HepG2 (cell line): ENCODE measurements around the gene RER1. TPM values are rescaled to one million over a fixed set of nuclear protein-coding genes. Genes with fewer than 3 reads are reported as not detected.
A peak's percentile ranks its signal among the peaks of the same experiment; 100 is the strongest.

Experiments
- ARNTL ChIP-seq: sonication (generic); formaldehyde crosslinking; IDR thresholded peaks from 2 replicates; pipeline ENCODE4 v1.4.0; 2020; ENCODE audit warnings: mild to moderate bottlenecking, missing genetic modification reagents
- CAMTA2 ChIP-seq: sonication (generic); formaldehyde crosslinking; IDR thresholded peaks from 2 replicates; pipeline ENCODE4 v1.4.0; 2020; ENCODE audit warnings: mild to moderate bottlenecking, missing genetic modification reagents, borderline replicate concordance
- CBX5 ChIP-seq: sonication (generic); formaldehyde crosslinking; IDR thresholded peaks from 2 replicates; pipeline ENCODE4 v1.4.0; 2020; ENCODE audit warnings: missing genetic modification reagents, borderline replicate concordance
- FIP1L1 ChIP-seq: fragments of 200-400 bp; formaldehyde crosslinking; IDR thresholded peaks from 2 replicates; pipeline ENCODE4 v1.6.1; 2018; ENCODE audit warnings: low read depth, mild to moderate bottlenecking, low read length, moderate library complexity, borderline replicate concordance; ENCODE audit not compliant: insufficient read depth
- JUNB ChIP-seq: sonication (generic); formaldehyde crosslinking; IDR thresholded peaks from 2 replicates; pipeline ENCODE4 v1.8.0; 2022; ENCODE audit warnings: missing genetic modification reagents, mild to moderate bottlenecking, borderline replicate concordance
- NR2F6 ChIP-seq, 2 experiments: IDR thresholded peaks; 2 replicates each; pipeline ENCODE4 v1.6.1; 2016; ENCODE audit warnings: antibody characterized with exemption in 1 of 2, mild to moderate bottlenecking in 1 of 2
- SSRP1 ChIP-seq: IDR thresholded peaks from 2 replicates; pipeline ENCODE4 v1.6.1; 2016; ENCODE audit warnings: control low read depth
- TEAD2 ChIP-seq: sonication (generic); formaldehyde crosslinking; IDR thresholded peaks from 2 replicates; pipeline ENCODE4 v1.9.0; 2021; ENCODE audit warnings: missing genetic modification reagents
- TMF1 ChIP-seq: sonication (generic); formaldehyde crosslinking; IDR thresholded peaks from 2 replicates; pipeline ENCODE4 v1.8.1; 2022; ENCODE audit warnings: low read depth, missing genetic modification reagents
- ZFYVE20 ChIP-seq: sonication (generic); formaldehyde crosslinking; IDR thresholded peaks from 2 replicates; pipeline ENCODE4 v1.8.0; 2023; ENCODE audit warnings: low read depth, mild to moderate bottlenecking, moderate library complexity, missing genetic modification reagents, borderline replicate concordance
- ZNF331 ChIP-seq: sonication (generic); formaldehyde crosslinking; IDR thresholded peaks from 2 replicates; pipeline ENCODE4 v1.4.0; 2020; ENCODE audit warnings: missing genetic modification reagents
- ZNF431 ChIP-seq: sonication (generic); formaldehyde crosslinking; IDR thresholded peaks from 2 replicates; pipeline ENCODE4 v1.9.0; 2022; ENCODE audit warnings: missing genetic modification reagents, low read depth, mild to moderate bottlenecking, borderline replicate concordance
- ZNF644 ChIP-seq: IDR thresholded peaks from 2 replicates; pipeline ENCODE4 v1.6.1; 2016; ENCODE audit warnings: low read depth
- ZNF792 ChIP-seq: IDR thresholded peaks from 2 replicates; pipeline ENCODE4 v1.6.1; 2016
- ZNF839 ChIP-seq: sonication (generic); formaldehyde crosslinking; IDR thresholded peaks from 2 replicates; pipeline ENCODE4 v1.4.0; 2020; ENCODE audit warnings: missing genetic modification reagents, mild to moderate bottlenecking, borderline replicate concordance
- ZNF879 ChIP-seq: sonication (generic); formaldehyde crosslinking; IDR thresholded peaks from 2 replicates; pipeline ENCODE4 v1.8.1; 2023; ENCODE audit warnings: missing genetic modification reagents
- polyA plus RNA-seq, 8 experiments: library from polyadenylated mRNA; depleted of rRNA in 3 of 8; stranded (reverse) in 7 of 8; unstranded in 1 of 8; fragments of >200 nt; fragmentation: Illumina TruSeq in 4 of 8; extraction: Trizol in 4 of 8; gene quantifications; 2 replicates each; pipeline versions ENCODE4 v1.2.1 to v1.2.3, GENCODE V29; 2011 to 2016; ENCODE audit warnings: low read depth in 4 of 8, missing spikeins in 1 of 8, mixed read lengths in 1 of 8; ENCODE audit not compliant: insufficient read depth in 1 of 8
- total RNA-seq, 5 experiments: library from RNA; depleted of rRNA; stranded (reverse); fragments of >200 nt; fragmentation: Illumina TruSeq; extraction: Trizol; gene quantifications; 2 replicates each; pipeline ENCODE4 v1.2.3, GENCODE V29; 2016; ENCODE audit warnings: low read depth in 1 of 5
- TF ChIP-seq, protein P1 (sequence below): sonication (generic); formaldehyde crosslinking; IDR thresholded peaks from 2 replicates; pipeline ENCODE4 v1.5.0; 2020; ENCODE audit warnings: mild to moderate bottlenecking, missing genetic modification reagents
- TF ChIP-seq, protein P2 (sequence below): IDR thresholded peaks from 2 replicates; pipeline ENCODE4 v1.6.1; 2016; ENCODE audit warnings: low read depth
- TF ChIP-seq, protein P3 (sequence below): sonication (generic); formaldehyde crosslinking; IDR thresholded peaks from 2 replicates; pipeline ENCODE4 v1.8.0; 2022; ENCODE audit warnings: mild to moderate bottlenecking, missing genetic modification reagents, moderate library complexity
- TF ChIP-seq, protein P4 (sequence below): sonication (generic); formaldehyde crosslinking; IDR thresholded peaks from 2 replicates; pipeline ENCODE4 v1.5.0; 2020; ENCODE audit warnings: missing genetic modification reagents, mild to moderate bottlenecking, borderline replicate concordance
- TF ChIP-seq, protein P5 (sequence below): sonication (generic); formaldehyde crosslinking; IDR thresholded peaks from 2 replicates; pipeline ENCODE4 v1.5.0; 2020; ENCODE audit warnings: mild to moderate bottlenecking, missing genetic modification reagents

The RER1 gene
- total and polyA plus RNA-seq, 2 of the 13 experiments (the other 11 are each of a cell fraction or from before 2014, with no cell fraction given): 128 to 164 TPM

DNA sequence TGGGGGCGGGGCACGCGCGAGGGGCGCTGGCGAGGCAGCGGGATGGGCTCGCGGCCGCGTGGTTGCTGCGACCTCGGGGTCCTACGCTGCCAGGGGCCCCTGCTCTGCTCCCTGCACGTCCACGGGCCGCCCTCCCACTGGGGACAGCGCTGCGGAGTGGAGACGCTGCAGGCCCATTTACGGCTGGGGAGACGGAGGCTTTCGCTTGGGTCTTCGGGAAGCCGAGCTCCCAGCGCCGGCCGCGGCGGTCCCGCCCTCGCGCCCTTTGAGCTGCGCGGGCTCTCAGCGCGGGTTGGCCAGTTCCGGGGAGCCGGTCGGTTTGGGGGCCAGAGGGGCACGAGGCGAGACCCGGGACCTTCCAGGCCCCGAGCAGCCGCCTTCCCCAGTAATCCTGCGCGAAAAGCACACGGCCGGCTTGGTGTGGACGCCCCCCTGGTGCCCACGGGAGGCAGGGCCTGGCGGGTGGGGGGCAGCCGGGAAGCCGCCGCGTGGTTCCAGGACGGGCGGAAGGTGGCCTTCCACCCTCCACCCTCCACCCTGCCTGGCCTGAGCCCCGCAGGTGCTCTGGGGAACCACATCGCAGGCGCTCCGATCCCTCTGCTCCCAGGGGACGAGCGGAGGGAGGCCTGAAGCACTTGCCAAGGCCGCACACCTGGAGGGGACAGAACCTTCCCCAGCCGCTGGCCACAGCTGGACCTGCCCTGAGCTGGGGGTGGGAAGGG is 21.3 kb downstream of the RER1 start (continued):
- TF ChIP-seq, protein P1, sequence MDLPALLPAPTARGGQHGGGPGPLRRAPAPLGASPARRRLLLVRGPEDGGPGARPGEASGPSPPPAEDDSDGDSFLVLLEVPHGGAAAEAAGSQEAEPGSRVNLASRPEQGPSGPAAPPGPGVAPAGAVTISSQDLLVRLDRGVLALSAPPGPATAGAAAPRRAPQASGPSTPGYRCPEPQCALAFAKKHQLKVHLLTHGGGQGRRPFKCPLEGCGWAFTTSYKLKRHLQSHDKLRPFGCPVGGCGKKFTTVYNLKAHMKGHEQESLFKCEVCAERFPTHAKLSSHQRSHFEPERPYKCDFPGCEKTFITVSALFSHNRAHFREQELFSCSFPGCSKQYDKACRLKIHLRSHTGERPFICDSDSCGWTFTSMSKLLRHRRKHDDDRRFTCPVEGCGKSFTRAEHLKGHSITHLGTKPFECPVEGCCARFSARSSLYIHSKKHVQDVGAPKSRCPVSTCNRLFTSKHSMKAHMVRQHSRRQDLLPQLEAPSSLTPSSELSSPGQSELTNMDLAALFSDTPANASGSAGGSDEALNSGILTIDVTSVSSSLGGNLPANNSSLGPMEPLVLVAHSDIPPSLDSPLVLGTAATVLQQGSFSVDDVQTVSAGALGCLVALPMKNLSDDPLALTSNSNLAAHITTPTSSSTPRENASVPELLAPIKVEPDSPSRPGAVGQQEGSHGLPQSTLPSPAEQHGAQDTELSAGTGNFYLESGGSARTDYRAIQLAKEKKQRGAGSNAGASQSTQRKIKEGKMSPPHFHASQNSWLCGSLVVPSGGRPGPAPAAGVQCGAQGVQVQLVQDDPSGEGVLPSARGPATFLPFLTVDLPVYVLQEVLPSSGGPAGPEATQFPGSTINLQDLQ: 0 out of 2 replicates have a peak, but pooled peaks have one; percentile 58
- TF ChIP-seq ZNF839 (CRISPR knock-in tag) (0 out of 2 replicates have a peak, but pooled peaks have one; percentile 12), SSRP1 (CRISPR knock-in tag) (no peak), ARNTL (CRISPR knock-in tag) (no peak), ZNF792 (CRISPR knock-in tag) (no peak), ZNF431 (CRISPR knock-in tag) (peak; percentile 74; the same call in 1 of the 2 replicates), CBX5 (CRISPR knock-in tag) (no peak), JUNB (no peak), TEAD2 (CRISPR knock-in tag) (0 out of 2 replicates have a peak, but pooled peaks have one; percentile 24), FIP1L1 (no peak), ZNF644 (CRISPR knock-in tag) (no peak), ZNF879 (CRISPR knock-in tag) (peak; percentile 58; the same call in 1 of the 2 replicates), NR2F6 (IDR thresholded peaks at IDR 0.05) (no peak), NR2F6 (CRISPR knock-in tag; IDR thresholded peaks at IDR 0.05) (no peak; the same call in 1 of the 2 replicates), ZNF331 (CRISPR knock-in tag) (no peak), TMF1 (CRISPR knock-in tag) (peak; percentile 56), ZFYVE20 (CRISPR knock-in tag) (peak; percentile 68; the same call in 1 of the 2 replicates), CAMTA2 (CRISPR knock-in tag) (no peak)
- TF ChIP-seq, protein P2, sequence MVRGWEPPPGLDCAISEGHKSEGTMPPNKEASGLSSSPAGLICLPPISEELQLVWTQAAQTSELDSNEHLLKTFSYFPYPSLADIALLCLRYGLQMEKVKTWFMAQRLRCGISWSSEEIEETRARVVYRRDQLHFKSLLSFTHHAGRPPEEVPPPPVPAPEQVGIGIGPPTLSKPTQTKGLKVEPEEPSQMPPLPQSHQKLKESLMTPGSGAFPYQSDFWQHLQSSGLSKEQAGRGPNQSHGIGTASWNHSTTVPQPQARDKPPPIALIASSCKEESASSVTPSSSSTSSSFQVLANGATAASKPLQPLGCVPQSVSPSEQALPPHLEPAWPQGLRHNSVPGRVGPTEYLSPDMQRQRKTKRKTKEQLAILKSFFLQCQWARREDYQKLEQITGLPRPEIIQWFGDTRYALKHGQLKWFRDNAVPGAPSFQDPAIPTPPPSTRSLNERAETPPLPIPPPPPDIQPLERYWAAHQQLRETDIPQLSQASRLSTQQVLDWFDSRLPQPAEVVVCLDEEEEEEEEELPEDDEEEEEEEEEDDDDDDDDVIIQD (CRISPR knock-in tag): no peak
- TF ChIP-seq, protein P3, sequence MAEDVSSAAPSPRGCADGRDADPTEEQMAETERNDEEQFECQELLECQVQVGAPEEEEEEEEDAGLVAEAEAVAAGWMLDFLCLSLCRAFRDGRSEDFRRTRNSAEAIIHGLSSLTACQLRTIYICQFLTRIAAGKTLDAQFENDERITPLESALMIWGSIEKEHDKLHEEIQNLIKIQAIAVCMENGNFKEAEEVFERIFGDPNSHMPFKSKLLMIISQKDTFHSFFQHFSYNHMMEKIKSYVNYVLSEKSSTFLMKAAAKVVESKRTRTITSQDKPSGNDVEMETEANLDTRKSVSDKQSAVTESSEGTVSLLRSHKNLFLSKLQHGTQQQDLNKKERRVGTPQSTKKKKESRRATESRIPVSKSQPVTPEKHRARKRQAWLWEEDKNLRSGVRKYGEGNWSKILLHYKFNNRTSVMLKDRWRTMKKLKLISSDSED (CRISPR knock-in tag): no peak
- TF ChIP-seq, protein P4, sequence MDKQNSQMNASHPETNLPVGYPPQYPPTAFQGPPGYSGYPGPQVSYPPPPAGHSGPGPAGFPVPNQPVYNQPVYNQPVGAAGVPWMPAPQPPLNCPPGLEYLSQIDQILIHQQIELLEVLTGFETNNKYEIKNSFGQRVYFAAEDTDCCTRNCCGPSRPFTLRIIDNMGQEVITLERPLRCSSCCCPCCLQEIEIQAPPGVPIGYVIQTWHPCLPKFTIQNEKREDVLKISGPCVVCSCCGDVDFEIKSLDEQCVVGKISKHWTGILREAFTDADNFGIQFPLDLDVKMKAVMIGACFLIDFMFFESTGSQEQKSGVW (CRISPR knock-in tag): peak; percentile 73; the same call in 1 of the 2 replicates
- TF ChIP-seq, protein P5, sequence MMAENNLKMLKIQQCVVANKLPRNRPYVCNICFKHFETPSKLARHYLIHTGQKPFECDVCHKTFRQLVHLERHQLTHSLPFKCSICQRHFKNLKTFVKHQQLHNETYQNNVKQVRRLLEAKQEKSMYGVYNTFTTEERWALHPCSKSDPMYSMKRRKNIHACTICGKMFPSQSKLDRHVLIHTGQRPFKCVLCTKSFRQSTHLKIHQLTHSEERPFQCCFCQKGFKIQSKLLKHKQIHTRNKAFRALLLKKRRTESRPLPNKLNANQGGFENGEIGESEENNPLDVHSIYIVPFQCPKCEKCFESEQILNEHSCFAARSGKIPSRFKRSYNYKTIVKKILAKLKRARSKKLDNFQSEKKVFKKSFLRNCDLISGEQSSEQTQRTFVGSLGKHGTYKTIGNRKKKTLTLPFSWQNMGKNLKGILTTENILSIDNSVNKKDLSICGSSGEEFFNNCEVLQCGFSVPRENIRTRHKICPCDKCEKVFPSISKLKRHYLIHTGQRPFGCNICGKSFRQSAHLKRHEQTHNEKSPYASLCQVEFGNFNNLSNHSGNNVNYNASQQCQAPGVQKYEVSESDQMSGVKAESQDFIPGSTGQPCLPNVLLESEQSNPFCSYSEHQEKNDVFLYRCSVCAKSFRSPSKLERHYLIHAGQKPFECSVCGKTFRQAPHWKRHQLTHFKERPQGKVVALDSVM (CRISPR knock-in tag): no peak
